ENCODE measurements around the gene DTYMK.

The DTYMK gene

DNA sequence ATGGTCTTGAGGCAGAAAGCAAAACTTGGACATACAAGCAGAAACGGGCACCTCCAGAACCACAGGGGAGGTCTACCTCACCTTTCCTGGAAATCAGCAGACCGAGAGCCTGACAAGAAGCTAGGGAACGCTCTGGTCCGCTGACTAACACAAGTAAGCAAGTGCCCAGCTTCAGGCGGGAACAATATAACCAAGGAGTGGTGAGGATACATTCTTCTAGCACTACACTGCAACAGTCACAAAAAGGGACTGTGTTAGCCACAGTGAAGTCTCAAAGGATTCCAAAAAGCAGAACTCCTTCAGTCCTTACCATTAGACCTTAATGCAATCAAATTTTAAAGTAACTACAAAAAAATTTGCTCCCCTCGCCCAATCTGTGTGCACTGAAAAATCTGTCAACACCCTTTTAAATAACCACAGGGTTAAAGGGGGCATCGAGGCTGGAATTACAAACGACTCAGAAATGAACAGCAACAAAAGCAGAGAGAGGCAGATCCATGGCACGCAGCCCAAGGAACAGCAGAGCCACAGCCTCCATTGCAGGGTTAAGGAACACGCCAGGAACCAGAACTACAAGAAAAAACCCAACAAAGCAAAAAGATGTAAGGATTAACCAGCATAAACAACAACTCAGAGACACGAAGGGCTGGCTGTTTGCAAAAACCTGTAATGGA is 56.7 kb downstream of the DTYMK start:
- no peak overlapping the region for H3K4me3 ChIP-seq (ENCODE audit: low read length)
- peaks cover 5% of the 10 kb centered on the region for H3K4me1 ChIP-seq (ENCODE audit: control insufficient read depth, insufficient read depth, low read length)
- peaks cover 55% of the 10 kb centered on the region for H3K36me3 ChIP-seq (ENCODE audit: insufficient read depth, low read length)
- H3K27me3 ChIP-seq (ENCODE audit: control insufficient read depth, insufficient read depth, low read length), result no peaks in the 10 kb centered on the region
- no peak overlapping the region for H3K9ac ChIP-seq (ENCODE audit: low read depth, low read length)
- H3K4me2 ChIP-seq (ENCODE audit: low read length), result no peak overlapping the region
- no peaks in the 10 kb centered on the region for H3K9me3 ChIP-seq (replicated peaks; ENCODE audit: low read length)

DNA sequence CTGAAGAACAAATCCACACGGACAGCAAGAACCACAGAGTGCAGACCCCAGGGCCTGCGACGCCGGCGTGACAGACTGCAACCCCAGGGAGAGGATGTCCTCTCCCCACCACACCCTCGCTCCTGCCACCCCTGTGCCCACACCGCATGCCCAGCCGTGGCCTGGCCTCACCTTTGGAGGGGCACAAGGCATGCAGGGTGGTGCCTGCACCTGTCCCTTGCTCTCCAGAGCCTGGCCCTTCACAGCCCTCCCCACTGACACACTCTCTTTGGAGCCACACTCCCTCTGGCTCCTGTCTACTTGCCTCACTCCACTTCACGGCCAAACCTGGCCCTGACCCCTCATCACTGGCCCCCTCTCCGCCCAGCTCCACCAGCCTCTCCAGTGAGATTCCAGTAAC is 58.9 kb downstream of the DTYMK start:
- Histone ChIP-seq H3K9ac (ENCODE audit: low read depth, low read length) (no peak overlapping the region), H3K4me3 (ENCODE audit: low read length) (no peak overlapping the region), H3K9me3 (replicated peaks; ENCODE audit: low read length) (no peaks in the 10 kb centered on the region), H3K27me3 (ENCODE audit: control insufficient read depth, insufficient read depth, low read length) (no peaks in the 10 kb centered on the region), H3K36me3 (ENCODE audit: insufficient read depth, low read length) (peaks cover 42% of the 10 kb centered on the region), H3K4me2 (ENCODE audit: low read length) (no peak overlapping the region), H3K4me1 (ENCODE audit: control insufficient read depth, insufficient read depth, low read length) (peaks cover 2% of the 10 kb centered on the region)
